ENCODE measurements around the gene UGGT1. TPM values are rescaled to one million over a fixed set of nuclear protein-coding genes. Genes with fewer than 3 reads are reported as not detected.

The UGGT1 gene
- total RNA-seq, 6 experiments from 2014 or later, result 31.4 to 96.5 (median 41.4) TPM

DNA sequence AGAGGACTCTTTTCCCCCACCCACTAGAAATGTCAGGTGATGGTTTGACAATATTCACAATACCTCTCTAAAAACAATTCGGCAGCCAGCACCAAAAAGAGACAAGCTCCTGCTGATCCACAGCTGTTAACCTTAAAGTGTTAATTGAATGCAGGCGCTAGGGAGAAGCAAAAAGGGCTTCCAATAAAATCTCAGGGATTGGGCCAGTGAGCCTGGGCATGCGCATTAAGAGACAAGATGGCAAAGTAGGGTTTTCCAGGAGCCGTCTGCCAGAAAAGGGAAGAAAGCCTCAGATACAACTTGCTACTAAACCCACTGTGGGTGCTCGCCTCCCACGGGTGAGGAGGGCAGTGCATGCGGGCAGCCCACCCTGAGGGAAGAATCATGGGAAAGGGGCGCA, 128.9 kb downstream of the UGGT1 start:
- intact Hi-C loops (cut with DNase I), result no loop called here
- DNase-seq, result no peak
- Histone ChIP-seq H3K4me1 (no peaks in the 10 kb centered on the region), H3K36me3 (no peaks in the 10 kb centered on the region), H3K9me3 (no peaks in the 10 kb centered on the region), H3K27me3 (no peaks in the 10 kb centered on the region), H3K4me3 (no peak overlapping the region), H3K27ac (no peak overlapping the region)
- no peak for ATAC-seq
- WGBS (ENCODE audit: insufficient coverage, low coverage, low lambda C conversion rate, missing lambda C conversion rate), result 63% methylated on average over 4 of the region's 8 CpGs
- TF ChIP-seq, protein P1, sequence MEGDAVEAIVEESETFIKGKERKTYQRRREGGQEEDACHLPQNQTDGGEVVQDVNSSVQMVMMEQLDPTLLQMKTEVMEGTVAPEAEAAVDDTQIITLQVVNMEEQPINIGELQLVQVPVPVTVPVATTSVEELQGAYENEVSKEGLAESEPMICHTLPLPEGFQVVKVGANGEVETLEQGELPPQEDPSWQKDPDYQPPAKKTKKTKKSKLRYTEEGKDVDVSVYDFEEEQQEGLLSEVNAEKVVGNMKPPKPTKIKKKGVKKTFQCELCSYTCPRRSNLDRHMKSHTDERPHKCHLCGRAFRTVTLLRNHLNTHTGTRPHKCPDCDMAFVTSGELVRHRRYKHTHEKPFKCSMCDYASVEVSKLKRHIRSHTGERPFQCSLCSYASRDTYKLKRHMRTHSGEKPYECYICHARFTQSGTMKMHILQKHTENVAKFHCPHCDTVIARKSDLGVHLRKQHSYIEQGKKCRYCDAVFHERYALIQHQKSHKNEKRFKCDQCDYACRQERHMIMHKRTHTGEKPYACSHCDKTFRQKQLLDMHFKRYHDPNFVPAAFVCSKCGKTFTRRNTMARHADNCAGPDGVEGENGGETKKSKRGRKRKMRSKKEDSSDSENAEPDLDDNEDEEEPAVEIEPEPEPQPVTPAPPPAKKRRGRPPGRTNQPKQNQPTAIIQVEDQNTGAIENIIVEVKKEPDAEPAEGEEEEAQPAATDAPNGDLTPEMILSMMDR (IDR thresholded peaks at IDR 0.05), result no peak
- TF ChIP-seq POLR2A (IDR thresholded peaks at IDR 0.05), result no peak

DNA sequence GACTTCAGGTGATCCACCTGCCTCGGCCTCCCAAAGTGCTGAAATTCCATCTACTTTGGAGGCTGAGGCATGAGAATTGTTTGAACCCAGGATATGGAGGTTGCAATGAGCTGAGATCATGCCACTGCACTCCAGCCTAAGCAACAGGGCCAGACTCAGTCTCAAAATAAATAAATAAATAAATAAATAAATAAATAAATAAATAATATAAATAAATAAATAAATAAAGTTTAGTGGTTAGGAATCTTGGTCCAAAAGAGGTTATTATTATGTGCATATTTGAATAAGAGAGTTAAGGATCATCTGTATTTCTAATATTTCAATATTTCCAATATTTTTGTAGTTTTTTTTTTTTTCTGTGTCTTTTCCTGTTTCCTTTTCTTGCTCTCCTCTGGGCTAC, 136.9 kb downstream of the UGGT1 start:
- whole genome bisulfite sequencing (ENCODE audit: insufficient coverage, low coverage, low lambda C conversion rate, missing lambda C conversion rate), result 100% methylated on average over 1 of the region's 1 CpG
- intact Hi-C loops (cut with DNase I), result no loop called here
- Histone ChIP-seq H3K27me3 (no peaks in the 10 kb centered on the region), H3K4me3 (no peak overlapping the region), H3K4me1 (no peaks in the 10 kb centered on the region), H3K36me3 (no peaks in the 10 kb centered on the region), H3K9me3 (no peaks in the 10 kb centered on the region), H3K27ac (no peak overlapping the region)
- DNase-seq (no peak), ATAC-seq (no peak)
- TF ChIP-seq POLR2A (IDR thresholded peaks at IDR 0.05), result no peak
- TF ChIP-seq, protein P1 (IDR thresholded peaks at IDR 0.05), result no peak

DNA sequence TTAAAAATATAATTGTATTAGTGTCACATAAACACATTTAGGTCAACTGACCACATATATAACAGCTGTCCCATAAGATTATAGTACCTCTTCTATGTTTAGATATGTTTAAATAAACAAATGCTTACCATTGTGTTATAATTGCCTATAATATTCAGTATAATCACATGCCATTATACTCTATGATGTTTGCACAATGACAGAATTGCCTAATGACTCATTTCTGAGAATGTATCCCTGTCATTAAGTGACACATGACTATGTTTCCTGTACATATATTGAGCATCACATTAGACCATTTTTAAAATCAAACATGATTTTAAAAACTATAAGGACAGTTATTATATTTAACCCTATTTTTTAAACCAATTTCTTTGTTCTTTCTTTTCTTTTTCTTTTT, 137.9 kb downstream of the UGGT1 start:
- Histone ChIP-seq H3K36me3 (no peaks in the 10 kb centered on the region), H3K4me3 (no peak overlapping the region), H3K4me1 (peaks cover 0 to 3% (median 0%) of the 10 kb centered on the region in 4 donors), H3K9me3 (no peaks in the 10 kb centered on the region), H3K27me3 (no peaks in the 10 kb centered on the region), H3K27ac (no peak overlapping the region)
- ATAC-seq (peak in 1 of 4 donors; percentile 8), DNase-seq (no peak)
- intact Hi-C loops (cut with DNase I), result no loop called here
- no peak for TF ChIP-seq POLR2A (IDR thresholded peaks at IDR 0.05)
- TF ChIP-seq, protein P1 (IDR thresholded peaks at IDR 0.05), result no peak

DNA sequence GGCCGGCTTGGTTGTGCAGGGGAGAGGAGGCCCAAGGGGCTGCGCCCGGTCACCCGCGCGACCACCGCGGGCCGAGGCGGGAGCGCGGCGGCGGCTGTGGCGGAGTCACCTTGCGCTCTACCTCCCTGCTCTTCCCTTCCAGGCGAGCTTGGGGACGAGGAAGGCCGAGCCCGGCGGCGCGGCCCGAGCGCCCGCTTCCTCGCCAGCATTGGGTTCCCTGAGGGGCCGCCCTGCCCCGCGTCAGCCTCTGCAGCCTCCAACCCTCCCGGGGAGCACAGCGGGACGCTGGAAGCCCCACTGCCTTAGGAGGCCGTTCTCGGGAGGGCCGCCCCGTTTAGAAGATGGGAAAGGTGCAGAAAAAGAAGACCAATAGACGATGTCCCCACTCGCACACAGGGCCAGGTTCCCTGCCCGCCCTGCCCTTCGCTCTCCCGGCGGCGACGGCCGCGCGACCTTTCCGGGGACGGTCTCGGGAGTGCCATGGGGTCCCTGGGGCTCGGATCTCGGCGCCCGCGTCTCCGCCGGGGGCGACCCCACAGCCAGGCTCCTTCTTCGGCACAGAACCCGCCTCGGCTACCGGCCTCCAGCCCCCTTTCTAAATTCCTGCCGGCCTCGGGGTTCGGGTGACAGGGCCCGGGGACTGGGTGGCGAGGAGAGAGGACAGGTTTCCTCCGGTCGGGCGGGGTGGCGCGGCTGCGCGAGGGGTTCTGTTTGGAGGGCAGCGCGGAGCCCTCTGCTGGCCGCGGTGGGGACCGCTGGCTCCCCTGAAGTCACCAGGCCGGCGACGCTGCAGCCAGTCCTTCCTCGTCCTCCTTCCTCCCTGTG, 142.2 kb downstream of the UGGT1 start:
- 0% methylated on average over 2 of the region's 84 CpGs for WGBS (ENCODE audit: insufficient coverage, low coverage, low lambda C conversion rate, missing lambda C conversion rate)
- intact Hi-C loops (cut with DNase I), result no loop called here
- TF ChIP-seq, protein P1 (IDR thresholded peaks at IDR 0.05), result peak; percentile 83 to 95 (median 92)
- peak; percentile 46 for TF ChIP-seq POLR2A (IDR thresholded peaks at IDR 0.05)
- peak overlapping the region; percentile 52 to 75 (median 75) for H3K4me3 ChIP-seq
- H3K9me3 ChIP-seq, result no peaks in the 10 kb centered on the region
- DNase-seq (peak; percentile 93 to 95 (median 94)), ATAC-seq (peak; percentile 98 to 99 (median 98))
- peaks cover 0 to 5% (median 0%) of the 10 kb centered on the region in 4 donors for H3K4me1 ChIP-seq
- H3K36me3 ChIP-seq, result no peaks in the 10 kb centered on the region
- peak overlapping the region; percentile 55 to 91 (median 81) for H3K27ac ChIP-seq
- H3K27me3 ChIP-seq, result no peaks in the 10 kb centered on the region
